ENCODE data around the gene FKBP2.

DNA sequence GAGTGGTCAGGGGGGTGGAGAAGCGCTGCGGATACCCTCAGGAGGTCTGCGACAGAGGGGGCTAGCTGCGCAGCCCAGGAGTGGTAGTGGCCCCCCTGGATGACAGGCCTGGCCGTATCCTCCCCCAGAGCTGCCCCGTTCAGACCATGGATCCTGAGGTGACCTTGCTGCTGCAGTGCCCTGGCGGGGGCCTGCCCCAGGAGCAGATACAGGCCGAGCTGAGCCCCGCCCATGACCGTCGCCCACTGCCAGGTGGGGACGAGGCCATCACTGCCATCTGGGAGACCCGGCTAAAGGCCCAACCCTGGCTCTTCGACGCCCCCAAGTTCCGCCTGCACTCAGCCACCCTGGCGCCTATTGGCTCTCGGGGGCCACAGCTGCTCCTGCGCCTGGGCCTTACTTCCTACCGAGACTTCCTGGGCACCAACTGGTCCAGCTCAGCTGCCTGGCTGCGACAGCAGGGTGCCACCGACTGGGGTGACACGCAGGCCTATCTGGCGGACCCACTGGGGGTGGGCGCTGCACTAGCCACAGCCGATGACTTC is 14.3 kb upstream of the FKBP2 start:
- TF ChIP-seq, protein P1, sequence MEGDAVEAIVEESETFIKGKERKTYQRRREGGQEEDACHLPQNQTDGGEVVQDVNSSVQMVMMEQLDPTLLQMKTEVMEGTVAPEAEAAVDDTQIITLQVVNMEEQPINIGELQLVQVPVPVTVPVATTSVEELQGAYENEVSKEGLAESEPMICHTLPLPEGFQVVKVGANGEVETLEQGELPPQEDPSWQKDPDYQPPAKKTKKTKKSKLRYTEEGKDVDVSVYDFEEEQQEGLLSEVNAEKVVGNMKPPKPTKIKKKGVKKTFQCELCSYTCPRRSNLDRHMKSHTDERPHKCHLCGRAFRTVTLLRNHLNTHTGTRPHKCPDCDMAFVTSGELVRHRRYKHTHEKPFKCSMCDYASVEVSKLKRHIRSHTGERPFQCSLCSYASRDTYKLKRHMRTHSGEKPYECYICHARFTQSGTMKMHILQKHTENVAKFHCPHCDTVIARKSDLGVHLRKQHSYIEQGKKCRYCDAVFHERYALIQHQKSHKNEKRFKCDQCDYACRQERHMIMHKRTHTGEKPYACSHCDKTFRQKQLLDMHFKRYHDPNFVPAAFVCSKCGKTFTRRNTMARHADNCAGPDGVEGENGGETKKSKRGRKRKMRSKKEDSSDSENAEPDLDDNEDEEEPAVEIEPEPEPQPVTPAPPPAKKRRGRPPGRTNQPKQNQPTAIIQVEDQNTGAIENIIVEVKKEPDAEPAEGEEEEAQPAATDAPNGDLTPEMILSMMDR (IDR thresholded peaks at IDR 0.05; ENCODE audit: insufficient read depth, low read length) = no peak
- TF ChIP-seq, protein P2, sequence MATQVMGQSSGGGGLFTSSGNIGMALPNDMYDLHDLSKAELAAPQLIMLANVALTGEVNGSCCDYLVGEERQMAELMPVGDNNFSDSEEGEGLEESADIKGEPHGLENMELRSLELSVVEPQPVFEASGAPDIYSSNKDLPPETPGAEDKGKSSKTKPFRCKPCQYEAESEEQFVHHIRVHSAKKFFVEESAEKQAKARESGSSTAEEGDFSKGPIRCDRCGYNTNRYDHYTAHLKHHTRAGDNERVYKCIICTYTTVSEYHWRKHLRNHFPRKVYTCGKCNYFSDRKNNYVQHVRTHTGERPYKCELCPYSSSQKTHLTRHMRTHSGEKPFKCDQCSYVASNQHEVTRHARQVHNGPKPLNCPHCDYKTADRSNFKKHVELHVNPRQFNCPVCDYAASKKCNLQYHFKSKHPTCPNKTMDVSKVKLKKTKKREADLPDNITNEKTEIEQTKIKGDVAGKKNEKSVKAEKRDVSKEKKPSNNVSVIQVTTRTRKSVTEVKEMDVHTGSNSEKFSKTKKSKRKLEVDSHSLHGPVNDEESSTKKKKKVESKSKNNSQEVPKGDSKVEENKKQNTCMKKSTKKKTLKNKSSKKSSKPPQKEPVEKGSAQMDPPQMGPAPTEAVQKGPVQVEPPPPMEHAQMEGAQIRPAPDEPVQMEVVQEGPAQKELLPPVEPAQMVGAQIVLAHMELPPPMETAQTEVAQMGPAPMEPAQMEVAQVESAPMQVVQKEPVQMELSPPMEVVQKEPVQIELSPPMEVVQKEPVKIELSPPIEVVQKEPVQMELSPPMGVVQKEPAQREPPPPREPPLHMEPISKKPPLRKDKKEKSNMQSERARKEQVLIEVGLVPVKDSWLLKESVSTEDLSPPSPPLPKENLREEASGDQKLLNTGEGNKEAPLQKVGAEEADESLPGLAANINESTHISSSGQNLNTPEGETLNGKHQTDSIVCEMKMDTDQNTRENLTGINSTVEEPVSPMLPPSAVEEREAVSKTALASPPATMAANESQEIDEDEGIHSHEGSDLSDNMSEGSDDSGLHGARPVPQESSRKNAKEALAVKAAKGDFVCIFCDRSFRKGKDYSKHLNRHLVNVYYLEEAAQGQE (IDR thresholded peaks at IDR 0.05; ENCODE audit: insufficient replicate concordance, low read depth) = no peak
- TF ChIP-seq POLR2AphosphoS5 (IDR thresholded peaks at IDR 0.05; ENCODE audit: low read depth) = no peak
- TF ChIP-seq SPI1 (IDR thresholded peaks at IDR 0.05; ENCODE audit: borderline replicate concordance, low read depth) = no peak
